ENCODE measurements around the gene TELO2. TPM values are rescaled to one million over a fixed set of nuclear protein-coding genes. Genes with fewer than 3 reads are reported as not detected.

TELO2 gene
- total RNA-seq, 1 experiment from 2014 or later = 65.4 TPM

DNA sequence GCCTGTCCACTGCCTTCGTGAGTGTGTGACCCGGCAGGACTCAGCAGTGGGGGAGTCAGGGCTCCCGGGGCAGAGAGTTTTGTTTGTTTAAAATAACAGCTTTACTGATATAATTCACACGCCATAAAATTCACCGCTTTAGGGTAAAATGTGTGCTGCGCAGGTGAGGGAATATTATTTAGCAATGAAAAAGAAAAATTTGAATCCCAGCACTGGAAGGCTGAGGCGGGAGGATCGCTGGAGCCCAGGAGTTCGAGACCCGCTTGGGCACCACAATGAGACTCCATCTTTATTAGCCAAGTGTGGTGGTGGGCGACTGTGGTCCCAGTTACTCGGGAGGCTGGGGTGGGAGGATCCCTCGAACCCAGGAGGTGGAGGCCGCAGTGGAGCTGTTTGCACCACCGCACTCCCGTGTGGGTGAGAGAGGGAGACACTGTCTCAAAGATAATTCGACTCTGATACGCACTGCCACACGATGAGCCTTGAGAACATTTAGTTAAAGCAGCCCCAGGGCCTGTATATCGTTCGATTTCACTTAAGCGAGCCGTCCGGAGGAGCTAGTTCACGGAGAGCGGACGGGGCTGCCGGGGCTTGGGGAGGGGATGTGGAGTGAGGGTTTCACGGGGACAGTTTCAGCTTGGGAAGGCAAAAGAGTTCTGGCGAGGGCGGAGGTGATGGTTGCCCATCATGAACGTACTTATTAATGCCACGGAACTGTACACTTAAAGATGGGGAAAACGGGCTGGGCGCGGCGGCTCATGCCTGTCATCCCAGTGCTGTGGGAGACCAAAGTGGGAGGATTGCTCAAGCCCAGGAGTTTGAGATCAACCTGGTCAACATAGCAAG, 10.2 kb downstream of the TELO2 start:
- H3K4me3 ChIP-seq (ENCODE audit: low read depth in 2 of 2, low read length in 2 of 2) = no peak overlapping the region
- ChIA-PET CTCF (interaction anchor here (0.5 kb wide), 1 partner anchor 172 kb away, joined by 5 read pairs; no protein-coding TSS in a partner anchor), POLR2A (no interaction called here)
- BruUV-seq (replicated peaks) = TSS peak; percentile 53
- H3K4me1 ChIP-seq (ENCODE audit: control insufficient read depth, insufficient read depth, low read length) = no peaks in the 10 kb centered on the region
- intact Hi-C loops (cut with micrococcal nuclease; ENCODE audit: unreplicated experiment) (no loop called here), in situ Hi-C loops (cut with HindIII; ENCODE audit: low pct_unique_long_range_greater_than_20kb, low sequenced_read_pairs) (no loop called here)
- DNase-seq (ENCODE audit: low read depth, low spot score) = no peak
- ATAC-seq = no peak
- no peaks in the 10 kb centered on the region for H3K36me3 ChIP-seq (ENCODE audit: control insufficient read depth, insufficient read depth, low read length)
- TF ChIP-seq SIN3A (IDR thresholded peaks at IDR 0.05; ENCODE audit: borderline replicate concordance, insufficient read depth, low read depth, low read length) (no peak), CTCF (IDR thresholded peaks at IDR 0.05) (no peak), TCF7L2 (IDR thresholded peaks at IDR 0.05; ENCODE audit: low read depth, low read length) (no peak), POLR2AphosphoS5 (IDR thresholded peaks at IDR 0.05; ENCODE audit: low read depth, low read length) (no peak)
- TF ChIP-seq, protein P1, sequence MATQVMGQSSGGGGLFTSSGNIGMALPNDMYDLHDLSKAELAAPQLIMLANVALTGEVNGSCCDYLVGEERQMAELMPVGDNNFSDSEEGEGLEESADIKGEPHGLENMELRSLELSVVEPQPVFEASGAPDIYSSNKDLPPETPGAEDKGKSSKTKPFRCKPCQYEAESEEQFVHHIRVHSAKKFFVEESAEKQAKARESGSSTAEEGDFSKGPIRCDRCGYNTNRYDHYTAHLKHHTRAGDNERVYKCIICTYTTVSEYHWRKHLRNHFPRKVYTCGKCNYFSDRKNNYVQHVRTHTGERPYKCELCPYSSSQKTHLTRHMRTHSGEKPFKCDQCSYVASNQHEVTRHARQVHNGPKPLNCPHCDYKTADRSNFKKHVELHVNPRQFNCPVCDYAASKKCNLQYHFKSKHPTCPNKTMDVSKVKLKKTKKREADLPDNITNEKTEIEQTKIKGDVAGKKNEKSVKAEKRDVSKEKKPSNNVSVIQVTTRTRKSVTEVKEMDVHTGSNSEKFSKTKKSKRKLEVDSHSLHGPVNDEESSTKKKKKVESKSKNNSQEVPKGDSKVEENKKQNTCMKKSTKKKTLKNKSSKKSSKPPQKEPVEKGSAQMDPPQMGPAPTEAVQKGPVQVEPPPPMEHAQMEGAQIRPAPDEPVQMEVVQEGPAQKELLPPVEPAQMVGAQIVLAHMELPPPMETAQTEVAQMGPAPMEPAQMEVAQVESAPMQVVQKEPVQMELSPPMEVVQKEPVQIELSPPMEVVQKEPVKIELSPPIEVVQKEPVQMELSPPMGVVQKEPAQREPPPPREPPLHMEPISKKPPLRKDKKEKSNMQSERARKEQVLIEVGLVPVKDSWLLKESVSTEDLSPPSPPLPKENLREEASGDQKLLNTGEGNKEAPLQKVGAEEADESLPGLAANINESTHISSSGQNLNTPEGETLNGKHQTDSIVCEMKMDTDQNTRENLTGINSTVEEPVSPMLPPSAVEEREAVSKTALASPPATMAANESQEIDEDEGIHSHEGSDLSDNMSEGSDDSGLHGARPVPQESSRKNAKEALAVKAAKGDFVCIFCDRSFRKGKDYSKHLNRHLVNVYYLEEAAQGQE (IDR thresholded peaks at IDR 0.05; ENCODE audit: insufficient read depth in 1 of 2, low read depth in 2 of 2, low read length in 1 of 2) = no peak
- no peaks in the 10 kb centered on the region for H3K27me3 ChIP-seq (ENCODE audit: control insufficient read depth, insufficient read depth, low read length)
- H3K27ac ChIP-seq (ENCODE audit: low read length) = no peak overlapping the region
- H3K9me3 ChIP-seq (ENCODE audit: control insufficient read depth, insufficient read depth, low read depth, low read length) = no peaks in the 10 kb centered on the region

DNA sequence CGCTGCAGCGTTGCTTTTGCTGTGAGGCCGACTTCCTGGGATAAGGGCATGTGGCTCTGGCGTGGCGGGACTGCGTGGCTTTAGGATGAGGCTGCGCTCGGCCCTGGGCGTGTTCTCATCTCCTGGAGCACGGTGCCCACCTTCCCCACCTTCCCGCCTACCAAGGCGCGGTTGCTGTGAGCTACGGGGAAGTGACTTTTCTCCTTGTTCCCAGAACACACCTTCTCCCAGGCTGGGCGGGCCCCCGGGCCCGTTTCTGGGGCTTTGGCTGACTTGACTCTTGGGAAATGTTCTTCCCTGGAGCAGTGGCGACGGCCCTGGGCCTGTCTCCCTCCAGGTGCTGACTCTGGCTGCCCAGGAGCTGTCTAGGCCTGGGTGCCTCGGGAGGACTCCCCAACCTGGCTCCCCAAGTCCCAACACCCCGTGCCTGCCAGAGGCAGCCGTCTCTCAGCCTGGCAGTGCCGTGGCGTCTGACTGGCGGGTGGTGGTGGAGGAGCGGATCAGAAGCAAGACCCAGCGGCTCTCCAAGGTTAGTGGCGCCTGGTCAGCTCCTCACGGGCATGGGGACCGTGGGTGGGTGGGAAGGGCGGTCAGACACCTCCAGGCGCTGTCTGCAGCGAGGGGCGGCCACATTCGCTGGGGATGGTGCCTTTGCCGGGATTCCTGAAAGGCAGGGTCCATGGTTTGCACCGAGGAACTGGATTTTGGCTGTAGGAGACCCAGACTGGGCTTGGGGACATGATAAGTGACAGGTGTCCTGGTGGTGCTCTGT, 12.1 kb downstream of the TELO2 start:
- CTCF ChIA-PET = no interaction called here
- Histone ChIP-seq H3K9me3 (ENCODE audit: control insufficient read depth, insufficient read depth, low read depth, low read length) (no peaks in the 10 kb centered on the region), H3K4me3 (ENCODE audit: low read depth in 2 of 2, low read length in 2 of 2) (no peak overlapping the region), H3K4me1 (ENCODE audit: control insufficient read depth, insufficient read depth, low read length) (no peaks in the 10 kb centered on the region), H3K27ac (ENCODE audit: low read length) (no peak overlapping the region), H3K36me3 (ENCODE audit: control insufficient read depth, insufficient read depth, low read length) (no peaks in the 10 kb centered on the region), H3K27me3 (ENCODE audit: control insufficient read depth, insufficient read depth, low read length) (no peaks in the 10 kb centered on the region)
- in situ Hi-C loops (cut with HindIII; ENCODE audit: low pct_unique_long_range_greater_than_20kb, low sequenced_read_pairs) = no loop called here
- TF ChIP-seq, protein P1 (IDR thresholded peaks at IDR 0.05; ENCODE audit: insufficient read depth in 1 of 2, low read depth in 2 of 2, low read length in 1 of 2) = no peak
- TF ChIP-seq TCF7L2 (IDR thresholded peaks at IDR 0.05; ENCODE audit: low read depth, low read length) (no peak), CTCF (IDR thresholded peaks at IDR 0.05) (no peak), SIN3A (IDR thresholded peaks at IDR 0.05; ENCODE audit: borderline replicate concordance, insufficient read depth, low read depth, low read length) (no peak), POLR2AphosphoS5 (IDR thresholded peaks at IDR 0.05; ENCODE audit: low read depth, low read length) (no peak)
- DNase-seq (ENCODE audit: low read depth, low spot score) (no peak), ATAC-seq (no peak)
- intact Hi-C loops (cut with micrococcal nuclease; ENCODE audit: unreplicated experiment) = no loop called here
- no TSS peak for BruUV-seq (replicated peaks)
- POLR2A ChIA-PET = no interaction called here
